GM12874 (cell line): Measurements from ENCODE around the gene GFY.

Source experiments
- CTCF ChIP-seq: IDR thresholded peaks from 2 replicates; pipeline ENCODE4 v1.5.1; 2011; ENCODE audit warnings: low read depth, mild to moderate bottlenecking, control low read depth, low read length, moderate library complexity; ENCODE audit not compliant: insufficient read depth

The GFY gene

DNA sequence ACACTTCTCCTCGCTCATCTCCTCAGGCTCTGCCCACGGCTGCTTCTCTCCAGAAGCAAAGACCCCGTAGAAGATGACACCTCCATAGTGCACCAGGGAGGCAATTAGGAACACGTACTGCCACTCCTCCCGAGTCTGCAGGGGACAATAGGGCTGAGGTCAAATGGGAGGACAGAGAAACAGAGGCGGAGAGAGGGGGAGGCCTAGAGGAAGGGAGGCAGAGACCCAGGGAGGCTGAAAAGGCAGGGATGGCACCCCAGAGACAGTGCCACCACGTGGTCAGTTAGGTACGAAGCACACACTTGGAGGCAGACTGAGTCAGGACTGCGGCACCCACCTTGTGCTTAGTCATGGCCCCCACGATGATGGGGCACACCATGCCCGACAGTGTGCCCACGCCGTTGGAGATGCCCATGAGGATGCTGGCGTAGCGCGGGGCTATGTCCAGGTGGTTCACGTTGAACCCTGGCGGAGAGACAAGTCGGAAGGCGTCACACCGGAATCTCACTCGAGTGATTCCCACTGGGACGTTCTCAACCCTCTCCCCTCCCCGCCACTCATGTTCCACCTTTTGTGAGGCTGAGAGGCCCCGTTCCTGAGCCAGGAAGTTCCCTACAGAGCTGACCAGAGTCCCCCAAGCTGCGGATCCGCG, 5.6 kb downstream of the GFY start:
- peak; percentile 54 for TF ChIP-seq CTCF

DNA sequence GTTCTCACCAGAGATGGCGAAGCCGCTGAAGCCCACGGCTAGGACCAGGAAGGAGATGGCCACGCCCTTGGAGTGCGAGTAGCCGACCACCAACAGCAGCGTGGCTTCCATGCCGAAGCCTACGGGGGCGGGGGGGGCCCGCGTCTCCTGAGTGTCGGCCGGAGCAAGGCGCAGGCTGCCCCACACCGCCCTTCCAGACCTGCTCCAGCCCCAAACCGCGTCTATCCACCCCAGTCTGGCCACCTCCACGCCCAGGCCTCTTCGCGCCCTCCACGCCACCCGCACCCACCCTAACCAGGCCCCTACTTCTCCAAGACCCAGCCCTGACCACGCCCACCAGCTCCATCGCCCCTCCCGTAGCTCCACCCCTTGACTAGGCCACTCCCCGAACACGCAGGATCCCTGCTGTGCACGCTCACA, 6.2 kb downstream of the GFY start:
- TF ChIP-seq CTCF = no peak

GRCh38 chr19:49432141-49433073, 7.2 kb downstream of the GFY start:
- TF ChIP-seq CTCF = no peak

DNA sequence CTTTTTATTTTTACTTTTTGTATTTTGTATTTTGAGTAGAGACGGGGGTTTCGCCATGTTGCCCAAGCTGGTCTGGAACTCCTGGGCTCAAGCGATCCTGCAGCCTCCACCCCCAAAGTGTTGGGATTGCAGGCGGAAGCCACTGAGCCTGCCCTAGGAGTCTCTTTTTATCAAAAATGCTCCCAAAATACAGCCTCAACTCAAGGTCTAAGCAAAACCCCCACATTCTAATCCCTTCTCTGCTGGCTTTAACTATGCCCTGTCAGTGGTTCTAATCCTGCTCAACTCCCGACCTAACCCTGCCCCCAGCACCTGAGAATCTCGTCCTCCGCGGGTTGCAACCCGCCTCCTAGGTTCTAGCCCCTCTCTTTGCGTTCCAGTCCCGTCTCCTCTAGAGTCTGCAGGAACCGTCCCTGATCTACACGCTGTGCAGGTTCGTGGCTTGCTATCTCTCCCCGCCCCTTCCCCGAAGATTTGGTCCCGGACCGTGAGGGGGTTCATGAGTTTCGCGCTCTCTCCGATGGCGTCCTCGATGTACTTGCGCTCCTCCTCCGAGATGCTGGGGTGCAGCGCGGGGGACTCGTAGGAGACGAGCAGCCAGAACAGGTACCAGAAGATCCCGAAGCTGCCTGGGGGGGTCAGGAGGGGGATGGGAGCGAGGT, 8.2 kb downstream of the GFY start:
- TF ChIP-seq CTCF = no peak

- TF ChIP-seq CTCF = no peak
These were observed 9.9 kb downstream of the GFY start for GRCh38 chr19:49434907-49435583.

DNA sequence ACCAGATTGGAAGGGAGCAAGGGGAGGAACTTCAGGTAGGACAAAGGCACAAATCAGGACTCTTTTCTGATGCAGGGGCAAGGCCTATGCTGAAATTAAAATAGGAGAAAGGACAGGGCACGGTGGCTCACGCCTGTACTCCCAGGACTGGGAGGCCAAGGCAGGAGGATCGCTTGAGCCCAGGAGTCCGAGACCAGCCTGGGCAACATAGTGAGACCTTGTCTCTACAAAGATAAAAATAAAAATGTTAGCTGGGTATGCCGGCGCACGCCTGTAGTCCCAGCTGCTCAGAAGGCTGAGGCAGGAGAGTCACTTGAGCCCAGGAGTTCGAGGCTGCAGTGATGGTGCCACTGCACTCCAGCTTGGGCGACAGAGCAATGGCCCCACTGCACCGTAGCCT, 10.5 kb downstream of the GFY start:
- no peak for TF ChIP-seq CTCF
